ENCODE measurements around the gene DLD.

GRCh38 chr7:107877731-107878382 lies 13.1 kb upstream of the DLD start:
- TF ChIP-seq CTCF (IDR thresholded peaks at IDR 0.05) (no peak), POLR2AphosphoS5 (IDR thresholded peaks at IDR 0.05) (no peak), EP300 (IDR thresholded peaks at IDR 0.05; ENCODE audit: low read depth) (no peak), POLR2A (IDR thresholded peaks at IDR 0.05) (no peak)
